CD4-positive, alpha-beta memory T cell (primary cell): ENCODE results near the gene HACD3. TPM values are rescaled to one million over a fixed set of nuclear protein-coding genes. Genes with fewer than 3 reads are reported as not detected.

Experiments
- CTCF ChIA-PET: fragments of 350-600 bp; sonication (Branson Sonifier 250); formaldehyde crosslinking; loops from one replicate; lab custom pipeline; 2021; ENCODE audit warnings: inconsistent platforms; ENCODE audit not compliant: partially characterized antibody; lab: Charles Lee
- POLR2A ChIA-PET: fragments of 350-600 bp; sonication (Branson Sonifier 250); formaldehyde crosslinking; loops from one replicate; lab custom pipeline; 2021; ENCODE audit not compliant: partially characterized antibody; lab: Charles Lee
- DNase-seq, 5 donors: peaks; one replicate each; pipeline versions ENCODE4 v3.0.0 to v3.0.0-alpha.2; 2020 to 2022; ENCODE audit warnings: mixed read lengths in 1 of 5
- H3K27ac ChIP-seq: one replicate; pipeline ENCODE4 v1.7.0; 2013; ENCODE audit warnings: low read depth, low read length
- H3K27me3 ChIP-seq: 2 replicates; pipeline ENCODE4 v1.7.0; 2013; ENCODE audit warnings: mild to moderate bottlenecking, low read length, moderate library complexity; ENCODE audit not compliant: insufficient read depth
- H3K36me3 ChIP-seq: 2 replicates; pipeline ENCODE4 v1.7.0; 2013; ENCODE audit warnings: mild to moderate bottlenecking, low read length, moderate library complexity; ENCODE audit not compliant: insufficient read depth
- H3K4me1 ChIP-seq: 2 replicates; pipeline ENCODE4 v1.7.0; 2013; ENCODE audit warnings: mild to moderate bottlenecking, low read length, moderate library complexity; ENCODE audit not compliant: insufficient read depth
- H3K4me3 ChIP-seq, 2 donors: one replicate each; pipeline ENCODE4 v1.7.0; 2013; ENCODE audit warnings: low read length in 2 of 2, mild to moderate bottlenecking in 1 of 2
- H3K9me3 ChIP-seq, 2 donors: one replicate each; pipeline ENCODE4 v1.7.0; 2013; ENCODE audit warnings: low read length in 2 of 2, control low read depth in 1 of 2; ENCODE audit not compliant: control insufficient read depth in 1 of 2
- H3K27ac Mint-ChIP-seq, 7 donors: one replicate each; pipeline ENCODE4 v1.8.0; 2020 to 2021; ENCODE audit warnings: mixed read lengths in 7 of 7, mild to moderate bottlenecking in 6 of 7, inconsistent platforms in 3 of 7, moderate library complexity in 3 of 7
- H3K27me3 Mint-ChIP-seq, 2 donors: one replicate each; pipeline ENCODE4 v1.8.0; 2020 to 2021; ENCODE audit warnings: mixed read lengths in 2 of 2
- H3K36me3 Mint-ChIP-seq, 2 donors: one replicate each; pipeline ENCODE4 v1.8.0; 2020 to 2021; ENCODE audit warnings: mixed read lengths in 2 of 2, inconsistent platforms in 1 of 2, mild to moderate bottlenecking in 1 of 2
- H3K4me1 Mint-ChIP-seq, 4 donors: one replicate each; pipeline ENCODE4 v1.8.0; 2020 to 2021; ENCODE audit warnings: mixed read lengths in 4 of 4, mild to moderate bottlenecking in 1 of 4
- H3K4me3 Mint-ChIP-seq, 8 donors: one replicate each; pipeline ENCODE4 v1.8.0; 2020 to 2021; ENCODE audit warnings: mixed read lengths in 8 of 8, mild to moderate bottlenecking in 7 of 8, moderate library complexity in 6 of 8, inconsistent platforms in 3 of 8
- H3K9me3 Mint-ChIP-seq, 8 donors: one replicate each; pipeline ENCODE4 v1.8.0; 2020 to 2021; ENCODE audit warnings: mixed read lengths in 8 of 8, mild to moderate bottlenecking in 5 of 8, inconsistent platforms in 3 of 8, moderate library complexity in 1 of 8
- intact Hi-C: fragments of 100-400 bp; cut with micrococcal nuclease; formaldehyde crosslinking; loops from one replicate; pipeline ENCODE4 v1.15.1; 2023
- polyA plus RNA-seq, 2 donors: library from polyadenylated mRNA; unstranded; fragments of 300-500 nt; fragmentation: Illumina TruSeq; gene quantifications; one replicate each; pipeline ENCODE4 v1.2.3, GENCODE V29; 2021
- total RNA-seq, 2 experiments: library from RNA; stranded (reverse); gene quantifications; one replicate each; pipeline ENCODE4 v1.2.3, GENCODE V29; 2021

HACD3 gene
- total and polyA plus RNA-seq, 4 experiments from 2014 or later: 23.1 to 35.9 (median 29.7) TPM

- no peaks in the 10 kb centered on the region for H3K27me3 Mint-ChIP-seq
- DNase-seq: no peak
- no peaks in the 10 kb centered on the region for H3K9me3 ChIP-seq
- peaks cover 35% of the 10 kb centered on the region for H3K36me3 ChIP-seq
- H3K9me3 Mint-ChIP-seq: no peaks in the 10 kb centered on the region
- intact Hi-C loops: no loop called here
- peaks cover 41 to 62% of the 10 kb centered on the region in 2 donors for H3K36me3 Mint-ChIP-seq
- no peak overlapping the region for H3K4me3 Mint-ChIP-seq
- no peak overlapping the region for H3K27ac ChIP-seq
- no peaks in the 10 kb centered on the region for H3K4me1 ChIP-seq
- ChIA-PET CTCF (interaction anchor here (0.6 kb wide), 1 partner anchor 278 kb away, joined by 4 read pairs; no protein-coding TSS in a partner anchor), POLR2A (no interaction called here)
- H3K27me3 ChIP-seq: no peaks in the 10 kb centered on the region
- H3K4me3 ChIP-seq: no peak overlapping the region
- H3K4me1 Mint-ChIP-seq: no peaks in the 10 kb centered on the region
- H3K27ac Mint-ChIP-seq: peak overlapping the region in 2 of 7 donors; percentile 16 to 65
Observed at GRCh38 chr15:65576664-65577063, 46.4 kb downstream of the HACD3 start.

- Histone ChIP-seq H3K9me3 (no peaks in the 10 kb centered on the region), H3K4me3 (no peak overlapping the region), H3K27me3 (no peaks in the 10 kb centered on the region), H3K36me3 (peaks cover 35% of the 10 kb centered on the region), H3K4me1 (no peaks in the 10 kb centered on the region), H3K27ac (no peak overlapping the region)
- H3K9me3 Mint-ChIP-seq: no peaks in the 10 kb centered on the region
- H3K27me3 Mint-ChIP-seq: no peaks in the 10 kb centered on the region
- DNase-seq: no peak
- peaks cover 44 to 64% of the 10 kb centered on the region in 2 donors for H3K36me3 Mint-ChIP-seq
- ChIA-PET POLR2A (no interaction called here), CTCF (interaction anchor here (0.6 kb wide), 1 partner anchor 278 kb away, joined by 4 read pairs; no protein-coding TSS in a partner anchor)
- intact Hi-C loops: no loop called here
- peaks cover 0 to 4% (median under 1%) of the 10 kb centered on the region in 4 donors for H3K4me1 Mint-ChIP-seq
- H3K27ac Mint-ChIP-seq: peak overlapping the region in 3 of 7 donors; percentile 64 to 74 (median 65)
- H3K4me3 Mint-ChIP-seq: no peak overlapping the region
Observed at GRCh38 chr15:65577129-65577996, 47.1 kb downstream of the HACD3 start.

- Mint-ChIP-seq H3K36me3 (peaks cover 56 to 71% of the 10 kb centered on the region in 2 donors), H3K27me3 (no peaks in the 10 kb centered on the region), H3K4me3 (no peak overlapping the region), H3K9me3 (no peaks in the 10 kb centered on the region), H3K27ac (peak overlapping the region in 3 of 7 donors; percentile 22 to 48 (median 26)), H3K4me1 (peaks cover 11 to 22% (median 15%) of the 10 kb centered on the region in 4 donors)
- Histone ChIP-seq H3K4me1 (peaks cover 11% of the 10 kb centered on the region), H3K9me3 (no peaks in the 10 kb centered on the region), H3K4me3 (no peak overlapping the region), H3K36me3 (peaks cover 32% of the 10 kb centered on the region), H3K27me3 (no peaks in the 10 kb centered on the region), H3K27ac (no peak overlapping the region)
- ChIA-PET POLR2A (interaction anchor here (0.7 to 1.9 kb wide), 4 partner anchors 17 to 48 kb away, joined by 3 to 6 read pairs (median 3); partner anchors contain the start of genes HACD3 and INTS14), CTCF (no interaction called here)
- intact Hi-C loops: no loop called here
- DNase-seq: no peak
Observed at GRCh38 chr15:65578904-65579728, 48.9 kb downstream of the HACD3 start.

- H3K36me3 ChIP-seq: peaks cover 29% of the 10 kb centered on the region
- no peaks in the 10 kb centered on the region for H3K9me3 Mint-ChIP-seq
- H3K4me1 Mint-ChIP-seq: peaks cover 17 to 28% (median 21%) of the 10 kb centered on the region in 4 donors
- CTCF ChIA-PET: interaction anchor here (1.1 kb wide), 1 partner anchor 12 kb away, joined by 3 read pairs; no protein-coding TSS in a partner anchor
- H3K27me3 Mint-ChIP-seq: no peaks in the 10 kb centered on the region
- no peak overlapping the region for H3K27ac ChIP-seq
- no peaks in the 10 kb centered on the region for H3K9me3 ChIP-seq
- intact Hi-C loops: no loop called here
- no peak overlapping the region for H3K4me3 Mint-ChIP-seq
- peak overlapping the region in 4 of 7 donors; percentile 39 to 92 (median 82) for H3K27ac Mint-ChIP-seq
- no peak for DNase-seq
- H3K27me3 ChIP-seq: no peaks in the 10 kb centered on the region
- POLR2A ChIA-PET: interaction anchor here (1.4 to 1.9 kb wide), 2 partner anchors 31 to 49 kb away, joined by 3 to 6 read pairs; partner anchors contain the start of genes HACD3 and INTS14
- H3K4me3 ChIP-seq: no peak overlapping the region
- peaks cover 63 to 73% of the 10 kb centered on the region in 2 donors for H3K36me3 Mint-ChIP-seq
- H3K4me1 ChIP-seq: peaks cover 17% of the 10 kb centered on the region
Observed at GRCh38 chr15:65579762-65580161, 49.5 kb downstream of the HACD3 start.

- Mint-ChIP-seq H3K36me3 (peaks cover 63 to 73% of the 10 kb centered on the region in 2 donors), H3K4me1 (peaks cover 17 to 30% (median 23%) of the 10 kb centered on the region in 4 donors), H3K27ac (peak overlapping the region in 5 of 7 donors; percentile 8 to 92 (median 75)), H3K27me3 (no peaks in the 10 kb centered on the region), H3K4me3 (no peak overlapping the region), H3K9me3 (no peaks in the 10 kb centered on the region)
- peaks cover 29% of the 10 kb centered on the region for H3K36me3 ChIP-seq
- ChIA-PET CTCF (interaction anchor here (0.6 to 1.3 kb wide), 3 partner anchors 12 to 892 kb away, joined by 3 read pairs; no protein-coding TSS in a partner anchor), POLR2A (no interaction called here)
- H3K27ac ChIP-seq: no peak overlapping the region
- no peak overlapping the region for H3K4me3 ChIP-seq
- H3K9me3 ChIP-seq: no peaks in the 10 kb centered on the region
- no peak for DNase-seq
- peaks cover 19% of the 10 kb centered on the region for H3K4me1 ChIP-seq
- intact Hi-C loops: no loop called here
- no peaks in the 10 kb centered on the region for H3K27me3 ChIP-seq
Observed at GRCh38 chr15:65580287-65580686, 50.0 kb downstream of the HACD3 start.

- H3K27me3 Mint-ChIP-seq: no peaks in the 10 kb centered on the region
- peaks cover 23 to 36% (median 31%) of the 10 kb centered on the region in 4 donors for H3K4me1 Mint-ChIP-seq
- peak overlapping the region; percentile 50 for H3K27ac ChIP-seq
- intact Hi-C loops: no loop called here
- H3K9me3 ChIP-seq: no peaks in the 10 kb centered on the region
- H3K9me3 Mint-ChIP-seq: no peaks in the 10 kb centered on the region
- ChIA-PET POLR2A (interaction anchor here (2.1 kb wide), 1 partner anchor 27 kb away, joined by 10 read pairs; the partner anchor contains the start of gene INTS14), CTCF (no interaction called here)
- peaks cover 23% of the 10 kb centered on the region for H3K36me3 ChIP-seq
- no peak overlapping the region for H3K4me3 ChIP-seq
- H3K4me1 ChIP-seq: peaks cover 19% of the 10 kb centered on the region
- peak overlapping the region; percentile 92 to 97 (median 95) for H3K27ac Mint-ChIP-seq
- H3K4me3 Mint-ChIP-seq: peak overlapping the region; percentile 46 to 71 (median 59)
- H3K36me3 Mint-ChIP-seq: peaks cover 64 to 67% of the 10 kb centered on the region in 2 donors
- DNase-seq: peak; percentile 54 to 74 (median 66)
- H3K27me3 ChIP-seq: no peaks in the 10 kb centered on the region
Observed at GRCh38 chr15:65583701-65584100, 53.4 kb downstream of the HACD3 start.
